Nephron progenitor cell (in vitro differentiated cells): ENCODE results near the gene MYRF.
A peak's percentile ranks its signal among the peaks of the same experiment; 100 is the strongest.

Experiments
- DNase-seq: peaks from one replicate; pipeline ENCODE4 v3.0.0; 2021
- H3K27ac Mint-ChIP-seq: 2 replicates; pipeline ENCODE4 v1.8.0; 2021; ENCODE audit warnings: mild to moderate bottlenecking, moderate library complexity, mixed read lengths
- H3K27me3 Mint-ChIP-seq: 2 replicates; pipeline ENCODE4 v1.8.0; 2021; ENCODE audit warnings: mild to moderate bottlenecking, low read depth, mixed read lengths; ENCODE audit not compliant: poor library complexity
- H3K36me3 Mint-ChIP-seq: 2 replicates; pipeline ENCODE4 v1.8.0; 2021; ENCODE audit warnings: low read depth, mixed read lengths
- H3K4me1 Mint-ChIP-seq: 2 replicates; pipeline ENCODE4 v1.8.0; 2021; ENCODE audit warnings: mixed read lengths
- H3K4me3 Mint-ChIP-seq: 2 replicates; pipeline ENCODE4 v1.8.0; 2021; ENCODE audit warnings: mild to moderate bottlenecking, moderate library complexity, mixed read lengths
- H3K9me3 Mint-ChIP-seq: 2 replicates; pipeline ENCODE4 v1.8.0; 2021; ENCODE audit warnings: mild to moderate bottlenecking, moderate library complexity, mixed read lengths
- TF ChIP-seq, protein P1 (sequence below): fragments of 200-600 bp; sonication (generic); IDR thresholded peaks from 2 replicates; pipeline ENCODE4 v1.5.0; 2021; ENCODE audit warnings: antibody characterized with exemption

MYRF gene

DNA sequence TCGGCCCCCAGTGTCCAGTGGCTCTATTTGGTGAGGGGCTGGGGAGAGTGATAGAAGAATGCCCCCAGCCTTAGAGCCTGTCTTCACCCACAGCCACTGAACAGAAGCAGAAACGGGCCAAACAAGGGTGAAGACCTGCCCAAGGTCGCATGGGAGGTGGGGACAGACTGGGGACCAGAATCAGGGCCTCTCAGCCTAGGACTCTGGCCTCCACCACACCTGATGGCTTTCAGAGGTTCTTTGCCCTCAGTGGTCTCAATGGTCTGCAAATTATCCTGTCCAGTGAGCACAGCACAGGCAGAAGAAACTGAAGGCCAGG lies 4.5 kb upstream of the MYRF start:
- Mint-ChIP-seq H3K27me3 (peaks cover 18% of the 10 kb centered on the region), H3K4me1 (peaks cover 46% of the 10 kb centered on the region), H3K4me3 (no peak overlapping the region), H3K27ac (no peak overlapping the region), H3K9me3 (no peaks in the 10 kb centered on the region), H3K36me3 (no peaks in the 10 kb centered on the region)
- TF ChIP-seq, protein P1, sequence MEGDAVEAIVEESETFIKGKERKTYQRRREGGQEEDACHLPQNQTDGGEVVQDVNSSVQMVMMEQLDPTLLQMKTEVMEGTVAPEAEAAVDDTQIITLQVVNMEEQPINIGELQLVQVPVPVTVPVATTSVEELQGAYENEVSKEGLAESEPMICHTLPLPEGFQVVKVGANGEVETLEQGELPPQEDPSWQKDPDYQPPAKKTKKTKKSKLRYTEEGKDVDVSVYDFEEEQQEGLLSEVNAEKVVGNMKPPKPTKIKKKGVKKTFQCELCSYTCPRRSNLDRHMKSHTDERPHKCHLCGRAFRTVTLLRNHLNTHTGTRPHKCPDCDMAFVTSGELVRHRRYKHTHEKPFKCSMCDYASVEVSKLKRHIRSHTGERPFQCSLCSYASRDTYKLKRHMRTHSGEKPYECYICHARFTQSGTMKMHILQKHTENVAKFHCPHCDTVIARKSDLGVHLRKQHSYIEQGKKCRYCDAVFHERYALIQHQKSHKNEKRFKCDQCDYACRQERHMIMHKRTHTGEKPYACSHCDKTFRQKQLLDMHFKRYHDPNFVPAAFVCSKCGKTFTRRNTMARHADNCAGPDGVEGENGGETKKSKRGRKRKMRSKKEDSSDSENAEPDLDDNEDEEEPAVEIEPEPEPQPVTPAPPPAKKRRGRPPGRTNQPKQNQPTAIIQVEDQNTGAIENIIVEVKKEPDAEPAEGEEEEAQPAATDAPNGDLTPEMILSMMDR: no peak
- DNase-seq: no peak

DNA sequence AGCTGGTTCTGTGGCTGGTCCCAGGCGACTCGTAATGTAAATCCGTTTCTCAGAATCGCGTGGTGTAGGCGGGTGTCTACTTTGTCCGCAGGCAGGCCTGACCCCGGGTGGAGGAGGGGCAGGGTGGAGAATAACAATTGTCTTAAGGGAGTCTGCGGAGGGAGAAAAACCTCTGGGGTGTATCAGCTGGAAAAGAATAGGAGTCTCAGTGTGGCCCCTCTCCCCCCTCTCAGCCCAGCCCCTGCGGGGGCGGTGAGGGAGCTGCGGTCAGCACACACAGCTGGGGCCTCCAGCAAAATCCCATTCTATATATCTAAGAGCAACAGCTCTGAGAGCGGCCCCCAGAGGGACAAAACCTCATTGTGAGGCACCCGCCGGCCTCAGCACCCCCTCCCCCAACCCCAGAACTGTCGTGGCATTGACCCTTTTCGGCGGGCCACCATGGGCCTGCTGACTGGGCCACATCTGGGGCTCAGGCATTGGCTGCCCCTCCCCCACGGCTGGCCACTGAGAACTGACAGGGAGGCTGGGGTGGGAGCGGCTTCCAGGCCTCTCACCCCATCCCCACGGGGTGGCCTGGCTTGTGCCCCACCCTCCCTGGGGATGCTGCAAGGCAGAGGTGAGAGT lies 2.7 kb upstream of the MYRF start:
- Mint-ChIP-seq H3K9me3 (no peaks in the 10 kb centered on the region), H3K4me1 (peaks cover 64% of the 10 kb centered on the region), H3K36me3 (no peaks in the 10 kb centered on the region), H3K27me3 (peaks cover 32% of the 10 kb centered on the region), H3K27ac (no peak overlapping the region), H3K4me3 (peak overlapping the region; percentile 32)
- DNase-seq: peak; percentile 60
- TF ChIP-seq, protein P1: no peak

DNA sequence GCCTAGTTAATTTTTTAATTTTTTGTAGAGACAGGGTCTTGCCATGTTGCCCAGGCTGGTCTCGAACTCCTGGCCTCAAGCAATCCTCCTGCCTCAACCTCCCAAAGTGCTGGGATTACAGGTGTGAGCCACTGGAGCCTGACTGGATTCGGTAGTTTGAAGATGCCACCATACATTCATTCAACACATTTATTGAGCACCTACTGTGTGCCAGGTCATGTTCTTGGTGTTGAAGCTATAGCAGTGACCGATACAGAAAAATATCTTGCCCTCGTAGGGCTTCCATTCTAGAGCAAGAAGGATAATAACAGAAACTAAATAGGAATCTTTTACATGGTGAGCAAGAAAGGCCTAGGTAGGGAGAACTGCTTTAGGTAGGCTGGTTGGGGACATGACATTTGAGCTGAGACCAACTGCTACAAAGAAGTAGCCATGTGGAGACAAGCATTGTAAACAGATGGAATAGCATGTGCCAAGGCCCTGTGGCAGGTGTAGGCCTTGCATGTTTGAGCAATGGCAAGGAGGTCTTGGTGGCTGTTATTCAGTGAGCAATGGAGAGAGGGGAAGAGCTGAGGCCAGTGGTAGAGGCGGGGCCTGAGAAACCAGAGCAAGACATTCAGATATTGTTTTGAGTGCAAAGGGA lies 1.7 kb upstream of the MYRF start:
- H3K27me3 Mint-ChIP-seq: peaks cover 32% of the 10 kb centered on the region
- no peak for DNase-seq
- peaks cover 70% of the 10 kb centered on the region for H3K4me1 Mint-ChIP-seq
- H3K36me3 Mint-ChIP-seq: no peaks in the 10 kb centered on the region
- H3K27ac Mint-ChIP-seq: peak overlapping the region; percentile 7
- TF ChIP-seq, protein P1: no peak
- no peaks in the 10 kb centered on the region for H3K9me3 Mint-ChIP-seq
- H3K4me3 Mint-ChIP-seq: peak overlapping the region; percentile 62

DNA sequence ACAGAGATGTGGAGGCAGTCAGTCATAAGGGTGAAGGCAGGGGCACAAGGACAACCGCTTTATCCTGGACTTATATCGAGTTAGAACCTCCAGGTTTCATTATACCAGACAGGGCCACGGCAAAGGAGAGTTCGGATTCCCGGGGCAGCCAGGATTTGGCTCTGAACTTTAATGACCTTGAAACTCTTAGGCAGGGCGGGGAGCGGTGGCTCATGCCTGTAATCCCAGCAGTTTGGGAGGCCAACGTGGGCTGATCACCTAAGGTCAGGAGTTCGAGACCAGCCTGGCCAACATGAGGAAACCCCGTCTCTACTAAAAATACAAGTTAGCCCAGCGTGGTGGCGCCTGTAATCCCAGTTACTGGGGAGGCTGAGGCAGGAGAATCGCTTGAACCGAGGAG lies 1.1 kb upstream of the MYRF start:
- TF ChIP-seq, protein P1: no peak
- no peak for DNase-seq
- Mint-ChIP-seq H3K4me3 (peak overlapping the region; percentile 62), H3K27me3 (peaks cover 29% of the 10 kb centered on the region), H3K9me3 (no peaks in the 10 kb centered on the region), H3K36me3 (no peaks in the 10 kb centered on the region), H3K4me1 (peaks cover 71% of the 10 kb centered on the region), H3K27ac (peak overlapping the region; percentile 7)

DNA sequence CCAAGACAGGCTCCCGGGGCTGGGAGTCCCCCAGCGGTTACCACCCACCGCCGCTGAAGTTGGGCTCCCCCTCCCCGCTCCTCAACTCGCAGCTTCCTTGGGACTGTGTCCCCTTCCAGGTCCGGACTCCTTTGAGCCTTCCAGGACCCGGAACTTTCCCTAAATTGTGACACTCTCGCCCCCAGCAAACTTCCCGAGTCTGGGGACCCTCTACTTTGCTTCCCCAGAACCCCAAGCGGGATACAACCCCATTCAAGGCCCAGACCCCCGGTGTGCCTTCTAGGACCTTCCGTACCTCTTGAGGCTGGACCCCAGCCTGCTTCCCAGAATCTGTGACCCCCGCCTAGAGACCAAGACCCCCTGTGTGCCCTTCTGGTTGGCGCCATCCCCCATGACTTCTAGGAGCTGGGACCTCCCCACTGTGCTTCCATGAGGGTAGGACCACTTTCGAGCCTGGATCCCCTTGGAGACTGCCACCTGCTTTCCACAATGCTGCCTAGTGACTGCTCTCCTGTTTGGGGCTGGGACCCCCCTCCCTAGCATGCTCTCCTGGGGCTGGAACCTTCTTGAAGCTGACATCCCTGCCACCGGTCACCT lies 587 bp downstream of the MYRF start:
- TF ChIP-seq, protein P1: no peak
- peaks cover 74% of the 10 kb centered on the region for H3K4me1 Mint-ChIP-seq
- H3K9me3 Mint-ChIP-seq: no peaks in the 10 kb centered on the region
- peak overlapping the region; percentile 86 for H3K4me3 Mint-ChIP-seq
- no peaks in the 10 kb centered on the region for H3K36me3 Mint-ChIP-seq
- DNase-seq: no peak
- H3K27me3 Mint-ChIP-seq: peaks cover 31% of the 10 kb centered on the region
- no peak overlapping the region for H3K27ac Mint-ChIP-seq
